ENCODE results near the gene SERINC4. TPM values are rescaled to one million over a fixed set of nuclear protein-coding genes. Genes with fewer than 3 reads are reported as not detected.
"Not testable (repeated sequence)": the region's sequence is repeated elsewhere in the genome, so short reads cannot be mapped to it uniquely, and the experiment has no call there.

Gene SERINC4
- total RNA-seq, 1 experiment from 2014 or later: not detected

- H3K9me3 Mint-ChIP-seq (ENCODE audit: unreplicated experiment): no peaks in the 10 kb centered on the region
- H3K27ac Mint-ChIP-seq (ENCODE audit: low read depth, unreplicated experiment): peak overlapping the region; percentile 64
- CTCF ChIA-PET: interaction anchor here (1.2 kb wide), 1 partner anchor 51 kb away, joined by 5 read pairs; the partner anchor contains the start of gene ELL3
- no peak for TF ChIP-seq CTCF (IDR thresholded peaks at IDR 0.05; ENCODE audit: unreplicated experiment)
- peak overlapping the region; percentile 84 for H3K4me3 Mint-ChIP-seq (ENCODE audit: unreplicated experiment)
- intact Hi-C loops (cut with micrococcal nuclease): no loop called here
- peaks cover 19% of the 10 kb centered on the region for H3K36me3 Mint-ChIP-seq (ENCODE audit: insufficient read depth, unreplicated experiment)
- POLR2A ChIA-PET: interaction anchor here (0.7 to 8.7 kb wide), 5 partner anchors 14 to 256 kb away, joined by 3 to 99 read pairs (median 4); partner anchors contain the start of genes ELL3, HYPK and SERINC4
- TSS peak; percentile 23 for BruUV-seq (replicated peaks)
- peaks cover 6% of the 10 kb centered on the region for H3K4me1 Mint-ChIP-seq (ENCODE audit: insufficient read depth, unreplicated experiment)
- no peaks in the 10 kb centered on the region for H3K27me3 Mint-ChIP-seq (ENCODE audit: insufficient read depth, unreplicated experiment)
- peak; percentile 6 for DNase-seq (ENCODE audit: unreplicated experiment)
These were observed 28.1 kb upstream of the SERINC4 start for GRCh38 chr15:43828061-43828657.

- Mint-ChIP-seq H3K27me3 (ENCODE audit: insufficient read depth, unreplicated experiment) (no peaks in the 10 kb centered on the region), H3K4me1 (ENCODE audit: insufficient read depth, unreplicated experiment) (peaks cover 10% of the 10 kb centered on the region), H3K36me3 (ENCODE audit: insufficient read depth, unreplicated experiment) (peaks cover 22% of the 10 kb centered on the region), H3K27ac (ENCODE audit: low read depth, unreplicated experiment) (peak within 1 kb of the TSS; percentile 64), H3K9me3 (ENCODE audit: unreplicated experiment) (no peaks in the 10 kb centered on the region), H3K4me3 (ENCODE audit: unreplicated experiment) (peak within 1 kb of the TSS; percentile 84)
- no peak for TF ChIP-seq CTCF (IDR thresholded peaks at IDR 0.05; ENCODE audit: unreplicated experiment)
- DNase-seq (ENCODE audit: unreplicated experiment): peak; percentile 84
- POLR2A ChIA-PET: interaction anchor here (0.6 to 8.7 kb wide), 9 partner anchors 10 to 711 kb away, joined by 3 to 99 read pairs (median 3); partner anchors contain the start of genes ELL3, HYPK and SERINC4
- no TSS peak for BruUV-seq (replicated peaks)
- intact Hi-C loops (cut with micrococcal nuclease): no loop called here
- CTCF ChIA-PET: no interaction called here
These were observed 26.7 kb upstream of the SERINC4 start, which contains the start of gene WDR76 for GRCh38 chr15:43826508-43827341. WDR76 (plus strand) TSS chr15:43827002; CDS start chr15:43827033, 31 bp downstream.

DNA sequence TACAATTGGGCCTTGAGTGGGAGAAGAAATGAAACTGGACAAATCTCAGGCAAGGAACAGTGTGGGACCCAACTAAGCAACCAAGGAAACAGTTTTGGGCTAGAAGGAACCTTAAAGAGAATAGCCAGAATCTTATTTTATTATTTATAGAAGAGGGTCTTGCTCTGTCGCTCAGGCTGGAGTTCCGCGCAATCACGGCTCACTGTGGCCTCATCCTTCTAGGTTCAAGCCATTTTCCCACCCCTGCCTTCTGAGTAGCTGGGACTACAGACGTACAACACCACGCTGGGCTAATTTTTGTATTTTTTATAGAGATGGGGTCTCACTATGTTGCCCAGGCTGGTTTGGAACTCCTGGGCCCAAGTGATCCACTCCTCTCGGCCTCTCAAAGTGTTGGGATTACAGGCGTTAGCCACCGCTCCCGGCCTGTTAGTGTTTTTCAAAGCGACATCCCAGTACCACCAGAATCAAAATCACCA lies 26.0 kb upstream of the SERINC4 start:
- Mint-ChIP-seq H3K27me3 (ENCODE audit: insufficient read depth, unreplicated experiment) (no peaks in the 10 kb centered on the region), H3K36me3 (ENCODE audit: insufficient read depth, unreplicated experiment) (peaks cover 28% of the 10 kb centered on the region), H3K4me1 (ENCODE audit: insufficient read depth, unreplicated experiment) (peaks cover 16% of the 10 kb centered on the region), H3K4me3 (ENCODE audit: unreplicated experiment) (peak overlapping the region; percentile 84), H3K27ac (ENCODE audit: low read depth, unreplicated experiment) (no peak overlapping the region), H3K9me3 (ENCODE audit: unreplicated experiment) (no peaks in the 10 kb centered on the region)
- intact Hi-C loops (cut with micrococcal nuclease): no loop called here
- ChIA-PET CTCF (no interaction called here), POLR2A (interaction anchor here (1.1 to 8.7 kb wide), 4 partner anchors 10 to 49 kb away, joined by 3 to 99 read pairs (median 6); partner anchors contain the start of genes ELL3, HYPK and SERINC4)
- BruUV-seq (replicated peaks): no TSS peak
- no peak for TF ChIP-seq CTCF (IDR thresholded peaks at IDR 0.05; ENCODE audit: unreplicated experiment)
- no peak for DNase-seq (ENCODE audit: unreplicated experiment)

- H3K27ac Mint-ChIP-seq (ENCODE audit: low read depth, unreplicated experiment); BruUV-seq (replicated peaks); H3K9me3 Mint-ChIP-seq (ENCODE audit: unreplicated experiment); H3K27me3 Mint-ChIP-seq (ENCODE audit: insufficient read depth, unreplicated experiment); intact Hi-C loops (cut with micrococcal nuclease); DNase-seq (ENCODE audit: unreplicated experiment): not testable (repeated sequence)
- H3K36me3 Mint-ChIP-seq (ENCODE audit: insufficient read depth, unreplicated experiment): peaks cover 29% of the 10 kb centered on the region
- ChIA-PET POLR2A (interaction anchor here (0.8 to 8.7 kb wide), 8 partner anchors 12 to 496 kb away, joined by 3 to 99 read pairs (median 4); partner anchors contain the start of genes HYPK and SERINC4), CTCF (interaction anchor here (0.6 to 1.0 kb wide), 3 partner anchors 9 to 346 kb away, joined by 3 to 4 read pairs (median 3); no protein-coding TSS in a partner anchor)
- H3K4me1 Mint-ChIP-seq (ENCODE audit: insufficient read depth, unreplicated experiment): peaks cover 17% of the 10 kb centered on the region
- H3K4me3 Mint-ChIP-seq (ENCODE audit: unreplicated experiment): peak overlapping the region; percentile 84
These were observed 25.3 kb upstream of the SERINC4 start for GRCh38 chr15:43825305-43825704.

All from MCF 10A (cell line).